NCI-H82 treated with DMSO at 0.1 percent for 48 hours (cell line): Measurements from ENCODE around the gene WDR64.
A peak's percentile ranks its signal among the peaks of the same experiment; 100 is the strongest.

Experiments
- DNase-seq: peaks from one replicate; lab custom pipeline; 2025; ENCODE audit not compliant: unreplicated experiment; lab: John Stamatoyannopoulos, UW

WDR64 gene

GRCh38 chr1:241652012-241652411, at the start of gene WDR64:
WDR64 (plus strand) TSS chr1:241652281; CDS start chr1:241652485, 204 bp downstream.
- no peak for DNase-seq

GRCh38 chr1:241603731-241604245, 48.3 kb upstream of the WDR64 start:
- no peak for DNase-seq

- DNase-seq = no peak
Measured at GRCh38 chr1:241605146-241605805, 46.8 kb upstream of the WDR64 start.

- DNase-seq = no peak
Measured at GRCh38 chr1:241606544-241606943, 45.5 kb upstream of the WDR64 start.

GRCh38 chr1:241607497-241607896, 44.6 kb upstream of the WDR64 start:
- DNase-seq = no peak

- DNase-seq = no peak
Measured at GRCh38 chr1:241608379-241609033, 43.6 kb upstream of the WDR64 start.

- no peak for DNase-seq
Measured at GRCh38 chr1:241610056-241610815, 41.8 kb upstream of the WDR64 start.

GRCh38 chr1:241611063-241611462, 41.0 kb upstream of the WDR64 start:
- DNase-seq = peak; percentile 60

GRCh38 chr1:241611736-241612135, 40.3 kb upstream of the WDR64 start:
- no peak for DNase-seq

GRCh38 chr1:241612533-241613477, 39.3 kb upstream of the WDR64 start:
- no peak for DNase-seq

GRCh38 chr1:241614144-241614543, 37.9 kb upstream of the WDR64 start:
- DNase-seq = no peak

GRCh38 chr1:241614572-241614971, 37.5 kb upstream of the WDR64 start:
- no peak for DNase-seq

- DNase-seq = no peak
Measured at GRCh38 chr1:241615043-241615974, 36.8 kb upstream of the WDR64 start.

- DNase-seq = no peak
Measured at GRCh38 chr1:241617426-241617825, 34.7 kb upstream of the WDR64 start.

GRCh38 chr1:241622669-241623068, 29.4 kb upstream of the WDR64 start:
- no peak for DNase-seq

- DNase-seq = no peak
Measured at GRCh38 chr1:241624935-241625334, 27.1 kb upstream of the WDR64 start.

- peak; percentile 31 for DNase-seq
Measured at GRCh38 chr1:241627453-241628259, 24.4 kb upstream of the WDR64 start.

GRCh38 chr1:241630005-241630404, 22.1 kb upstream of the WDR64 start:
- no peak for DNase-seq

- no peak for DNase-seq
Measured at GRCh38 chr1:241630476-241630875, 21.6 kb upstream of the WDR64 start.
